Astrocyte of the cerebellum (primary cell): ENCODE measurements around the gene SERPINB1.

Experiments used
- DNase-seq: peaks from one replicate; pipeline ENCODE4 v3.0.0-alpha.2; 2011; ENCODE audit warnings: low read depth
- H3K4me3 ChIP-seq: 2 replicates; pipeline ENCODE4 v1.5.1; 2011; ENCODE audit warnings: mild to moderate bottlenecking, low read depth, low read length, moderate library complexity
- CTCF ChIP-seq: IDR thresholded peaks from 2 replicates; pipeline ENCODE4 v1.5.1; 2012; ENCODE audit warnings: low read length, low read depth, moderate library complexity, mild to moderate bottlenecking; ENCODE audit errors: missing control alignments
- in situ Hi-C: cut with HindIII; loops from 2 replicates; pipeline ENCODE4 v1.10.0; 2017; ENCODE audit warnings: low sequenced_read_pairs

The SERPINB1 gene

DNA sequence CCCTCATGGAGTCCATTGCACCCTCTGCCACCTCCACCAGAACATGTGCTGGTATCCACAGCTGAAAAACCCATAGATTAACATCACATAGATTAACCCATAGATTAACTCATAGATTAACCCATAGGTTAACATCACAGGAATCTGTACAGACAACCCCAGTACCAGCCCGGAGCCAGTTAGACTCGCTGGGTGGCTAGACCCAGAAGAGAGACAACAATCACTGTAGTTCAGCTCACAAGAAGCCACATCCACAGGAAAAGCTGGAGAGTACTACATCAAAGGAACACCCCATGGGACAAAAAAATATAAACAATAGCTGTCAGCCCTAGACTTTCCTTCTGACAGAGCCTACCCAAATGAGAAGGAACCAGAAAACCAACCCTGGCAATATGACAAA, 36.3 kb upstream of the SERPINB1 start:
- no peak for TF ChIP-seq CTCF
- DNase-seq = no peak
- H3K4me3 ChIP-seq = no peak overlapping the region
- in situ Hi-C loops = no loop called here

DNA sequence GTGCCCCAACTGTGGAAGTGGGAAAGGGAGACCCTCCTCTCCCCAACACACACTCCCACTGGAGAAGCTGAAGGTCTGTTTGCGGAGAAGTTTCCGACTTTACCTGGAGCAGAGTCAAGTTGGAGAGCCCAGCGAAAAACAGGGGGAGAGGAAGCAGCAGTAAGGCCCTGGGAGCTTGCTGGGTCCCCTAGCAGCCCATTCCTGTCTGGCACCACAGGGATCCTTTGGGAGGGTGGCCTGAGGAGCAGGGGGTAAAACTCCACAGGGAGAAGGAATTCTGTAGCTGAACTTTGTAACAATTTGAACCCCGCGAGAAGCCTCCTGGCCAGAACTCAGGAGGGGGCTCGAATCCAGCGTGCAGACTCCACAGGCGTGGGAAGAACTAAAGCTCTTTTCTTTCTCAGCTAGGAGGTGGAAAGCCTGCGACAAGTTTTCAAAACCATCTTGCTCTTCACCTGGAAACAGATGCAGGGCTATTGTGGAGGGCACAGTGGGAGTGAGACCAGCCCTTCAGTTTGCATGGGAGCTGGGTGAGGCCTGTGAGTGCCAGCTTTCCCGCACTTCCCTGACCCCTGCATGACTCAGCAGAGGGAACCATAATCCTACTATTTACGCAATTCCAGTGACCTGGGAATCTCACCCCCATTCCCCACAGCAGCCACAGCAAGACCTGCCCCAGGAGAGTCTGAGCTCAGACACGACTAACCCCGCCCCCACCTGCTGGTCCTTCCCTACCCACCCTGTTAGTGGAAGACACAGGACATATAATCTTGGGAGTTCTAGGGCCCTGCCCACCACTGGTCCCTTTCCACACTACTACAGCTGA, 35.6 kb upstream of the SERPINB1 start:
- in situ Hi-C loops = no loop called here
- H3K4me3 ChIP-seq = no peak overlapping the region
- DNase-seq = no peak
- no peak for TF ChIP-seq CTCF

- no peak for TF ChIP-seq CTCF
- in situ Hi-C loops = no loop called here
- peak overlapping the region; percentile 11 for H3K4me3 ChIP-seq
- peak; percentile 90 for DNase-seq
These were observed 34.8 kb upstream of the SERPINB1 start for GRCh38 chr6:2876210-2877056.

- in situ Hi-C loops = no loop called here
- peak overlapping the region; percentile 32 for H3K4me3 ChIP-seq
- no peak for TF ChIP-seq CTCF
- DNase-seq = no peak
These were observed 33.9 kb upstream of the SERPINB1 start for GRCh38 chr6:2875359-2876191.

DNA sequence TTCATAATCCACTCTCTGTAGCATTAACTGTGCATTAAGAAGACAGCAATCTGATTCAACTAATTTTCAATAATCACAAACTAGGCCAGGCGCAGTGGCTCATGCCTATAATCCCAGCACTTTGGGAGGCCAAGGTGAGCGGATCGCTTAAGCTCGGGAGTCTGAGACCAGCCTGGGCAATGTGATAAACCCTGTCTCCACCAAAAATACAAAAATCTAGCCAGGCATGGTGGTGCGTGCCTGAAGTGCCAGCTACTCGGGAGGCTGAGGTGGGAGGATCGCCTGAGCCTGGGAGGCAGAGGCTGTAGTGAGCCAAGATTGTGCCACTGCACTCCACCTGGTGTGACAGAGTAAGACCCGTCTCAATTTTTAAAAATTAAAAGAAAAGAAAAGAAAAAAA, 32.0 kb upstream of the SERPINB1 start:
- in situ Hi-C loops = no loop called here
- no peak for DNase-seq
- TF ChIP-seq CTCF = no peak

More for the DNA sequence above, 32.0 kb upstream of the SERPINB1 start:
- no peak overlapping the region for H3K4me3 ChIP-seq
